Spinal cord (tissue), 10 donors: ENCODE measurements around the gene USP2. TPM values are rescaled to one million over a fixed set of nuclear protein-coding genes. Genes with fewer than 3 reads are reported as not detected.

Experiments used
- DNase-seq, 6 donors: peaks; one replicate each; pipeline versions ENCODE4 v3.0.0 to v3.0.0-alpha.2; 2013 to 2015; ENCODE audit warnings: low spot score in 6 of 6, low read depth in 4 of 6
- H3K27ac ChIP-seq: one replicate; pipeline ENCODE4 v1.5.1; 2013; ENCODE audit warnings: low read depth, low read length, control low read depth
- H3K27me3 ChIP-seq: one replicate; pipeline ENCODE4 v1.6.1; 2013; ENCODE audit warnings: low read length; ENCODE audit not compliant: control insufficient read depth, insufficient read depth
- H3K36me3 ChIP-seq: one replicate; pipeline ENCODE4 v1.6.1; 2013; ENCODE audit warnings: low read length; ENCODE audit not compliant: control insufficient read depth, insufficient read depth
- H3K4me1 ChIP-seq: one replicate; pipeline ENCODE4 v1.6.1; 2013; ENCODE audit warnings: low read length; ENCODE audit not compliant: control insufficient read depth, insufficient read depth
- H3K4me3 ChIP-seq: one replicate; pipeline ENCODE4 v1.5.1; 2013; ENCODE audit warnings: low read depth, low read length, control low read depth
- H3K9me3 ChIP-seq: one replicate; pipeline ENCODE4 v1.6.1; 2013; ENCODE audit warnings: low read length; ENCODE audit not compliant: control insufficient read depth, insufficient read depth
- WGBS: methylation state at CpG from one replicate; pipeline ENCODE4 v1.1.5; 2013; ENCODE audit warnings: missing lambda C conversion rate; ENCODE audit not compliant: insufficient coverage; 5-methylcytosine and 5-hydroxymethylcytosine counted together
- polyA plus RNA-seq, 2 donors: library from polyadenylated mRNA; unstranded; fragments of 120-200 nt; gene quantifications; one replicate each; pipeline ENCODE4 v1.2.1, GENCODE V29; 2013; ENCODE audit not compliant: insufficient read length in 2 of 2
- total RNA-seq, 2 donors: library from RNA; depleted of rRNA in 1 of 2; stranded (reverse); fragments of 120-200 nt in 1 of 2; fragments of >200 nt in 1 of 2; gene quantifications; one replicate each; pipeline versions ENCODE4 v1.2.3 to v1.2.4, GENCODE V29; 2013 to 2014
- donor health status: healthy.

The USP2 gene
- total and polyA plus RNA-seq, 4 donors = 3.0 to 13.8 (median 8.2) TPM

GRCh38 chr11:119346605-119347004 is 34.9 kb downstream of the USP2 start, which contains the start of gene MFRP:
TSS of gene MFRP (minus strand) at chr11:119346705. CDS start at chr11:119346513, 192 bp downstream.
- peaks cover 8% of the 10 kb centered on the region for H3K4me1 ChIP-seq
- 78% methylated on average over 3 of the region's 6 CpGs for WGBS
- no peaks in the 10 kb centered on the region for H3K27me3 ChIP-seq
- peak in 1 of 6 donors; percentile 0 for DNase-seq
- no peak within 1 kb of the TSS for H3K27ac ChIP-seq
- H3K9me3 ChIP-seq = no peaks in the 10 kb centered on the region
- no peak within 1 kb of the TSS for H3K4me3 ChIP-seq
- H3K36me3 ChIP-seq = no peaks in the 10 kb centered on the region

- no peak overlapping the region for H3K4me3 ChIP-seq
- H3K27ac ChIP-seq = no peak overlapping the region
- WGBS = 84% methylated on average over 9 of the region's 12 CpGs
- H3K27me3 ChIP-seq = peaks cover 7% of the 10 kb centered on the region
- H3K9me3 ChIP-seq = no peaks in the 10 kb centered on the region
- peak in 1 of 6 donors; percentile 0 for DNase-seq
- H3K36me3 ChIP-seq = no peaks in the 10 kb centered on the region
- peaks cover 17% of the 10 kb centered on the region for H3K4me1 ChIP-seq
These were observed 35.8 kb downstream of the USP2 start for GRCh38 chr11:119345685-119346084.

GRCh38 chr11:119344291-119345010 is 37.0 kb downstream of the USP2 start:
- 80% methylated on average over 12 of the region's 14 CpGs for WGBS
- H3K4me3 ChIP-seq = no peak overlapping the region
- no peak overlapping the region for H3K27ac ChIP-seq
- H3K27me3 ChIP-seq = peaks cover 13% of the 10 kb centered on the region
- no peak for DNase-seq
- peaks cover 24% of the 10 kb centered on the region for H3K4me1 ChIP-seq
- no peaks in the 10 kb centered on the region for H3K9me3 ChIP-seq
- no peaks in the 10 kb centered on the region for H3K36me3 ChIP-seq

GRCh38 chr11:119343726-119344125 is 37.8 kb downstream of the USP2 start:
- no peak overlapping the region for H3K4me3 ChIP-seq
- peaks cover 13% of the 10 kb centered on the region for H3K27me3 ChIP-seq
- no peaks in the 10 kb centered on the region for H3K9me3 ChIP-seq
- WGBS = 92% methylated on average over 6 of the region's 7 CpGs
- H3K27ac ChIP-seq = no peak overlapping the region
- H3K36me3 ChIP-seq = no peaks in the 10 kb centered on the region
- no peak for DNase-seq
- peaks cover 31% of the 10 kb centered on the region for H3K4me1 ChIP-seq

GRCh38 chr11:119342362-119343130 is 38.9 kb downstream of the USP2 start:
- H3K27ac ChIP-seq = no peak overlapping the region
- DNase-seq = no peak
- H3K27me3 ChIP-seq = peaks cover 13% of the 10 kb centered on the region
- no peak overlapping the region for H3K4me3 ChIP-seq
- peaks cover 43% of the 10 kb centered on the region for H3K4me1 ChIP-seq
- peaks cover 5% of the 10 kb centered on the region for H3K36me3 ChIP-seq
- WGBS = 89% methylated on average over 9 of the region's 10 CpGs
- no peaks in the 10 kb centered on the region for H3K9me3 ChIP-seq

- Histone ChIP-seq H3K9me3 (no peaks in the 10 kb centered on the region), H3K27ac (no peak overlapping the region), H3K4me1 (peaks cover 49% of the 10 kb centered on the region), H3K36me3 (peaks cover 11% of the 10 kb centered on the region), H3K27me3 (peaks cover 13% of the 10 kb centered on the region), H3K4me3 (no peak overlapping the region)
- no peak for DNase-seq
- 59% methylated on average over 6 of the region's 7 CpGs for WGBS
These were observed 39.5 kb downstream of the USP2 start for GRCh38 chr11:119342023-119342300.

GRCh38 chr11:119341222-119342022 is 40.1 kb downstream of the USP2 start:
- WGBS = 55% methylated on average over 12 of the region's 16 CpGs
- peaks cover 16% of the 10 kb centered on the region for H3K36me3 ChIP-seq
- H3K27me3 ChIP-seq = peaks cover 13% of the 10 kb centered on the region
- DNase-seq = no peak
- H3K27ac ChIP-seq = peak overlapping the region; percentile 89
- peak overlapping the region; percentile 63 for H3K4me3 ChIP-seq
- H3K9me3 ChIP-seq = no peaks in the 10 kb centered on the region
- H3K4me1 ChIP-seq = peaks cover 54% of the 10 kb centered on the region

- WGBS = 4% methylated on average over 53 of the region's 53 CpGs
- Histone ChIP-seq H3K27me3 (peaks cover 13% of the 10 kb centered on the region), H3K27ac (peak within 1 kb of the TSS; percentile 89), H3K4me3 (peak within 1 kb of the TSS; percentile 63), H3K9me3 (no peaks in the 10 kb centered on the region), H3K4me1 (peaks cover 62% of the 10 kb centered on the region), H3K36me3 (peaks cover 25% of the 10 kb centered on the region)
- peak in 2 of 6 donors; percentile 77 to 88 for DNase-seq
These were observed 40.9 kb downstream of the USP2 start, which contains the start of gene C1QTNF5 for GRCh38 chr11:119340335-119341221. TSS of gene C1QTNF5 (minus strand) at chr11:119340883. CDS start at chr11:119340397, 486 bp downstream.
